ENCODE data around the gene C4orf33. TPM values are rescaled to one million over a fixed set of nuclear protein-coding genes. Genes with fewer than 3 reads are reported as not detected.
A peak's percentile ranks its signal among the peaks of the same experiment; 100 is the strongest.

Gene C4orf33
- polyA plus RNA-seq, 1 donor, result 16.4 TPM

GRCh38 chr4:129087516-129087915 lies 8.4 kb upstream of the C4orf33 start:
- Histone ChIP-seq H3K27ac (ENCODE audit: low read length) (no peak overlapping the region), H3K36me3 (ENCODE audit: control insufficient read depth, insufficient read depth, low read length) (no peaks in the 10 kb centered on the region), H3K27me3 (ENCODE audit: control insufficient read depth, insufficient read depth, low read length) (no peaks in the 10 kb centered on the region), H3K4me1 (ENCODE audit: control insufficient read depth, insufficient read depth, low read length) (peaks cover 2% of the 10 kb centered on the region), H3K4me3 (ENCODE audit: low read length) (no peak overlapping the region), H3K9me3 (ENCODE audit: control insufficient read depth, low read depth, low read length) (peaks cover 5% of the 10 kb centered on the region)
- WGBS (ENCODE audit: insufficient coverage, low lambda C conversion rate), result 100% methylated on average over 1 of the region's 2 CpGs
- DNase-seq, result no peak

- Histone ChIP-seq H3K27ac (ENCODE audit: low read length) (peak overlapping the region; percentile 100), H3K4me1 (ENCODE audit: control insufficient read depth, insufficient read depth, low read length) (peaks cover 2% of the 10 kb centered on the region), H3K4me3 (ENCODE audit: low read length) (peak overlapping the region; percentile 98), H3K9me3 (ENCODE audit: control insufficient read depth, low read depth, low read length) (no peaks in the 10 kb centered on the region), H3K27me3 (ENCODE audit: control insufficient read depth, insufficient read depth, low read length) (no peaks in the 10 kb centered on the region), H3K36me3 (ENCODE audit: control insufficient read depth, insufficient read depth, low read length) (no peaks in the 10 kb centered on the region)
- no peak for DNase-seq
- 2% methylated on average over 6 of the region's 11 CpGs for WGBS (ENCODE audit: insufficient coverage, low lambda C conversion rate)
Measured at GRCh38 chr4:129092631-129093190, 3.2 kb upstream of the C4orf33 start.

- Histone ChIP-seq H3K36me3 (ENCODE audit: control insufficient read depth, insufficient read depth, low read length) (no peaks in the 10 kb centered on the region), H3K27me3 (ENCODE audit: control insufficient read depth, insufficient read depth, low read length) (no peaks in the 10 kb centered on the region), H3K9me3 (ENCODE audit: control insufficient read depth, low read depth, low read length) (no peaks in the 10 kb centered on the region), H3K4me3 (ENCODE audit: low read length) (peak within 1 kb of the TSS; percentile 98), H3K4me1 (ENCODE audit: control insufficient read depth, insufficient read depth, low read length) (peaks cover 2% of the 10 kb centered on the region), H3K27ac (ENCODE audit: low read length) (peak within 1 kb of the TSS; percentile 100)
- DNase-seq, result peak; percentile 99
- 0% methylated on average over 2 of the region's 57 CpGs for WGBS (ENCODE audit: insufficient coverage, low lambda C conversion rate)
Measured at GRCh38 chr4:129093191-129093920, 2.6 kb upstream of the C4orf33 start, which contains the start of gene SCLT1. SCLT1 (minus strand) TSS chr4:129093539; CDS start chr4:129093103, 436 bp downstream.

GRCh38 chr4:129094347-129094746 lies 1.6 kb upstream of the C4orf33 start:
- WGBS (ENCODE audit: insufficient coverage, low lambda C conversion rate), result 60% methylated on average over 3 of the region's 3 CpGs
- Histone ChIP-seq H3K36me3 (ENCODE audit: control insufficient read depth, insufficient read depth, low read length) (no peaks in the 10 kb centered on the region), H3K4me3 (ENCODE audit: low read length) (no peak overlapping the region), H3K4me1 (ENCODE audit: control insufficient read depth, insufficient read depth, low read length) (peaks cover 2% of the 10 kb centered on the region), H3K9me3 (ENCODE audit: control insufficient read depth, low read depth, low read length) (no peaks in the 10 kb centered on the region), H3K27ac (ENCODE audit: low read length) (no peak overlapping the region), H3K27me3 (ENCODE audit: control insufficient read depth, insufficient read depth, low read length) (no peaks in the 10 kb centered on the region)
- DNase-seq, result no peak

GRCh38 chr4:129098531-129099001 lies 2.6 kb downstream of the C4orf33 start:
- Histone ChIP-seq H3K4me1 (ENCODE audit: control insufficient read depth, insufficient read depth, low read length) (no peaks in the 10 kb centered on the region), H3K27me3 (ENCODE audit: control insufficient read depth, insufficient read depth, low read length) (no peaks in the 10 kb centered on the region), H3K4me3 (ENCODE audit: low read length) (no peak overlapping the region), H3K27ac (ENCODE audit: low read length) (no peak overlapping the region), H3K36me3 (ENCODE audit: control insufficient read depth, insufficient read depth, low read length) (no peaks in the 10 kb centered on the region), H3K9me3 (ENCODE audit: control insufficient read depth, low read depth, low read length) (no peaks in the 10 kb centered on the region)
- no peak for DNase-seq

GRCh38 chr4:129109965-129110824 lies 14.2 kb downstream of the C4orf33 start:
- Histone ChIP-seq H3K4me1 (ENCODE audit: control insufficient read depth, insufficient read depth, low read length) (no peaks in the 10 kb centered on the region), H3K27me3 (ENCODE audit: control insufficient read depth, insufficient read depth, low read length) (no peaks in the 10 kb centered on the region), H3K4me3 (ENCODE audit: low read length) (no peak overlapping the region), H3K9me3 (ENCODE audit: control insufficient read depth, low read depth, low read length) (no peaks in the 10 kb centered on the region), H3K27ac (ENCODE audit: low read length) (no peak overlapping the region), H3K36me3 (ENCODE audit: control insufficient read depth, insufficient read depth, low read length) (peaks cover 2% of the 10 kb centered on the region)
- DNase-seq, result no peak
- WGBS (ENCODE audit: insufficient coverage, low lambda C conversion rate), result no CpG with 5 or more reads among the region's 3 CpGs

- Histone ChIP-seq H3K4me1 (ENCODE audit: control insufficient read depth, insufficient read depth, low read length) (no peaks in the 10 kb centered on the region), H3K9me3 (ENCODE audit: control insufficient read depth, low read depth, low read length) (no peaks in the 10 kb centered on the region), H3K36me3 (ENCODE audit: control insufficient read depth, insufficient read depth, low read length) (peaks cover 2% of the 10 kb centered on the region), H3K27ac (ENCODE audit: low read length) (no peak overlapping the region), H3K4me3 (ENCODE audit: low read length) (no peak overlapping the region), H3K27me3 (ENCODE audit: control insufficient read depth, insufficient read depth, low read length) (no peaks in the 10 kb centered on the region)
- no peak for DNase-seq
- 71% methylated on average over 1 of the region's 3 CpGs for WGBS (ENCODE audit: insufficient coverage, low lambda C conversion rate)
Measured at GRCh38 chr4:129110931-129111330, 15.0 kb downstream of the C4orf33 start.

GRCh38 chr4:129111919-129112318 lies 16.0 kb downstream of the C4orf33 start:
- no peaks in the 10 kb centered on the region for H3K9me3 ChIP-seq (ENCODE audit: control insufficient read depth, low read depth, low read length)
- no peaks in the 10 kb centered on the region for H3K27me3 ChIP-seq (ENCODE audit: control insufficient read depth, insufficient read depth, low read length)
- no peak overlapping the region for H3K4me3 ChIP-seq (ENCODE audit: low read length)
- peaks cover 2% of the 10 kb centered on the region for H3K36me3 ChIP-seq (ENCODE audit: control insufficient read depth, insufficient read depth, low read length)
- no peak overlapping the region for H3K27ac ChIP-seq (ENCODE audit: low read length)
- no peak for DNase-seq
- no peaks in the 10 kb centered on the region for H3K4me1 ChIP-seq (ENCODE audit: control insufficient read depth, insufficient read depth, low read length)

GRCh38 chr4:129113434-129113833 lies 17.5 kb downstream of the C4orf33 start:
- no peak overlapping the region for H3K27ac ChIP-seq (ENCODE audit: low read length)

GRCh38 chr4:129113919-129114318 lies 18.0 kb downstream of the C4orf33 start:
- Histone ChIP-seq H3K4me3 (ENCODE audit: low read length) (no peak overlapping the region), H3K4me1 (ENCODE audit: control insufficient read depth, insufficient read depth, low read length) (no peaks in the 10 kb centered on the region), H3K27ac (ENCODE audit: low read length) (no peak overlapping the region), H3K36me3 (ENCODE audit: control insufficient read depth, insufficient read depth, low read length) (peaks cover 2% of the 10 kb centered on the region), H3K27me3 (ENCODE audit: control insufficient read depth, insufficient read depth, low read length) (no peaks in the 10 kb centered on the region), H3K9me3 (ENCODE audit: control insufficient read depth, low read depth, low read length) (no peaks in the 10 kb centered on the region)
- no peak for DNase-seq
- no CpG with 5 or more reads among the region's 1 CpG for WGBS (ENCODE audit: insufficient coverage, low lambda C conversion rate)

More at GRCh38 chr4:129113434-129113833, 17.5 kb downstream of the C4orf33 start:
- H3K4me3 ChIP-seq (ENCODE audit: low read length), result no peak overlapping the region
- no peaks in the 10 kb centered on the region for H3K27me3 ChIP-seq (ENCODE audit: control insufficient read depth, insufficient read depth, low read length)
- no peaks in the 10 kb centered on the region for H3K9me3 ChIP-seq (ENCODE audit: control insufficient read depth, low read depth, low read length)
- H3K36me3 ChIP-seq (ENCODE audit: control insufficient read depth, insufficient read depth, low read length), result peaks cover 2% of the 10 kb centered on the region
- no peak for DNase-seq
- H3K4me1 ChIP-seq (ENCODE audit: control insufficient read depth, insufficient read depth, low read length), result no peaks in the 10 kb centered on the region
- WGBS (ENCODE audit: insufficient coverage, low lambda C conversion rate), result 40% methylated on average over 1 of the region's 1 CpG

All from large intestine (tissue), 3 donors.